GM18858 (cell line): ENCODE measurements around the gene SFPQ.
"Not testable (repeated sequence)": the region's sequence is repeated elsewhere in the genome, so short reads cannot be mapped to it uniquely, and the experiment has no call there.

Source experiments
- ATAC-seq: cut with Tn5 transposase; IDR thresholded peaks from one replicate; pipeline ENCODE4 v1.9.1; 2021; ENCODE audit not compliant: unreplicated experiment

Gene SFPQ

DNA sequence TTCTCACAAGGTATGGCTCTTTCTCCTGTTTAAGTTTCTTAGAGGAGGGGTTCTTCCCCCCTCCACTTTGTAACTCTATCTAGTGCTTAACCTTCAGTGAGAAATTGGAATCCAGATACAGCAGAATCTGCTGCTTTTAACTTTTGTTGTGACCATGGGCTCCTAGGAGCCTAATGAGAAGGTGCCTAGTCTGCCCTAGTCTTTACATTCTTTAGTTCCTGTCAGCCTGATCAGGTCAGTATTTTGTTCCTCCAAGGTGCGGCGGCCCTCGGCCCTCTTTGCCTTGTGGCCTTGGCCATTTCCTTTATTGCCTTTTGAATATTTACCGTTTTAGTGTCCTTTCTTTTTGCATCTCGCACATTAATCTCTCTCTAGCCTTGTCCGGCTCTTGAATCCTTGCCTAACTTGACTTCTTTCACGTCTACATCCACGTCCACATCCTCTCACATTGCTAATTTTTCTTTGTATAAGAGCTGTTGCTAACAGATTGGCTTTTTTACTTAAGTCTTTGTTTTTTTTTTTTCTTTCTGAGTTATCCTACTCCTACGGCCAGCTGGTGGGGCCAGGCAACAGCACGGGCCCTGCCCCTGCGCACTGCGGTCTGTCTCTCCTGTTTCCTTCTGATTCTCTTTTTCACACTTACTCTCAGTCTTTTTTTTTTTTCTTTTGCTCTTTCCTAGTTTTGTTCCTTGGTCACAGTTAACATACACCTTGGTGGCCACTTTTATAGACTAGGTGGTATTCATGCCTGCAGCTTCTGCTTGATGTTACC, 49.0 kb downstream of the SFPQ start:
- no peak for ATAC-seq

DNA sequence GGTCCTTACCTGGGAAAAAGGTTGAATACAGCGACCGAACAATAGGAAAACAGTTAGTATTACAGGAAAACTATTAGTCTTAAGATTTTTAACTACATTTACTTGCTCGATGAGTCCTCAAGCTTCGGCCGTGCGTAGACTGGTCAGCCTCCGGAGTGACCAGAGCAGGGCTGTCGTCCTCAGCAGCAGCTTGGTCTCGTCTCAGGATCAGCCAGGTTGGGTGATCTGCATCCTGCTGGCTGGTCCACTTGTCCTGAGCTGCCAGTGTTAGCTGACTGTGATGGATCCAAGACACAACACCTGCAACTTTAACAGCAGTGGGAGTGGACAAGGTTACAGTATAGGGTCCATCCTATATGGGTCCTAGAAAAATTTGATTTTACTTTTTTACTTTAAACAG, 50.2 kb downstream of the SFPQ start:
- ATAC-seq: not testable (repeated sequence)

DNA sequence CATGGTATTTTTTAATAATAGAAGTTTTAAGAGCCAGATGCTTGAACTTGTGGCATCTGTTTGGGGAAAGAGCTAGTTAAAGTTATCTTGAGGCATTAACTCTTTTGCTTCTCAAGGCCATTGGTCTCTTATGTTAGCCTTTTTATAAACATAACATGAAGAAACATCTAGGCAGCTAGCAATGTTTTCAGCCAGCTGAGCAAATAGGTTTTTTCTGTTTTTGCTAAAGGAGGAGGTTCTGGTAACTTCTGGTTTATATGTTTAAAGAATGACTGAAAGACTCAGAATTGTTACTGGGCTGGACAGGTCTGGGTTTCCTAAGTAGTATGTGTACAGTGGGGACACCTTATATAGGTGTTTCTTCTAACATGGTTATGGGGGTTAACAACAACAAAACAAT, 50.7 kb downstream of the SFPQ start:
- not testable (repeated sequence) for ATAC-seq

DNA sequence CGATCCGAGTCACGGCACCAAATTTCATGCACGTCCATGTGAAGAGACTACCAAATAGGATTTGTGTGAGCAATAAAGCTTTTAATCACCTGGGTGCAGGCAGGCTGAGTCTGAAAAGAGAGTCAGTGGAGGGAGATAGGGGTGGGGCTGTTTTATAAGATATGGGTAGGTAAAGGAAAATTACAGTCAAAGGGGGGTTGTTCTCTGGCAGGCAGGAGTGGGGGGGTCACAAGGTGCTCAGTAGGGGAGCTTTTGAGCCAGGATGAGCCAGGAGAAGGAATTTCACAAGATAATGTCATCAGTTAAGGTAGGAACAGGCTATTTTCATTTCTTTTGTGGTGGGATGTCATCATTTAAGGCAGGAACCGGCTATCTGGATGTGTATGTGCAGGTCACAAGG, 55.4 kb downstream of the SFPQ start:
- not testable (repeated sequence) for ATAC-seq

DNA sequence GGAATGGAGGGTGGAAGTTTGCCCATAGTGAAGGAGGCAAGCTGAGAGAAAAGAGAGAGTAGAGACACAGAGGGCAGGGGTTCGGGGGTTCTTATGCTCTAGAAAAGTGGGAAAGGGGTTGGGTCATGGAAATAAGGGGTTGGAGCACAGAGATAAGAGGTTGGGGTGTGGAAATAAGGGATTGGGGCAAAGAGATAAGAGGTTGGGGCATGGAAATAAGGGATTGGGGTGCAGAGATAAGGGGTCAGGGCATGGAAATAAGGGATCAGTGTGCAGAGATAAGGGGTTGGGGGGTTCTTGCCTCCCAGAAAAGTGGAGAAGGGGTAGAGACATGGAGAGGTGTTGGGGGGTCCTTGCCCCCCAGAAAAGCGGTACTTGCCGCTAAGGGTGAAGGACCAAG, 56.2 kb downstream of the SFPQ start:
- no peak for ATAC-seq
